A673 (cell line): ENCODE measurements around the gene YARS2. TPM values are rescaled to one million over a fixed set of nuclear protein-coding genes. Genes with fewer than 3 reads are reported as not detected.

ENCODE experiments used
- BruUV-seq: library from RNA; stranded (reverse); fragments of 400-500 nt; replicated peaks from 2 replicates; lab custom pipeline; 2021; lab: Mats Ljungman, UMichigan
- CTCF ChIA-PET: fragments of 300-600 bp; sonication (Branson Sonifier 250); formaldehyde crosslinking; loops from one replicate; lab custom pipeline; 2022; ENCODE audit warnings: antibody characterized with exemption; lab: Charles Lee
- POLR2A ChIA-PET: fragments of 300-600 bp; sonication (Branson Sonifier 250); formaldehyde crosslinking; loops from one replicate; lab custom pipeline; 2022; ENCODE audit warnings: antibody characterized with exemption; ENCODE audit not compliant: low non-redundant PET; lab: Charles Lee
- DNase-seq: peaks from one replicate; pipeline ENCODE4 v3.0.0-alpha.2; 2015; ENCODE audit warnings: low spot score
- H3K27ac ChIP-seq: fragments of 200-600 bp; sonication (generic); 2 replicates; pipeline ENCODE4 v1.5.1; 2016; ENCODE audit warnings: mixed run types, low read depth, mild to moderate bottlenecking, mixed read lengths, antibody characterized with exemption, low read length; ENCODE audit not compliant: poor library complexity, severe bottlenecking
- H3K27me3 ChIP-seq: fragments of 200-600 bp; sonication (generic); replicated peaks from 2 replicates; pipeline ENCODE4 v1.6.1; 2017; ENCODE audit warnings: mixed run types, low read depth, mild to moderate bottlenecking, mixed read lengths, antibody characterized with exemption, low read length; ENCODE audit not compliant: insufficient read depth, poor library complexity
- H3K36me3 ChIP-seq: fragments of 200-600 bp; sonication (generic); 2 replicates; pipeline ENCODE4 v1.6.1; 2016; ENCODE audit warnings: mixed run types, mild to moderate bottlenecking, mixed read lengths, antibody characterized with exemption, low read length; ENCODE audit not compliant: insufficient read depth, poor library complexity, severe bottlenecking
- H3K4me1 ChIP-seq: fragments of 200-600 bp; sonication (generic); 2 replicates; pipeline ENCODE4 v1.6.1; 2017; ENCODE audit warnings: mixed run types, mild to moderate bottlenecking, mixed read lengths, antibody characterized with exemption, low read length; ENCODE audit not compliant: insufficient read depth, poor library complexity, severe bottlenecking
- H3K4me3 ChIP-seq: fragments of 200-600 bp; sonication (generic); 2 replicates; pipeline ENCODE4 v1.5.1; 2016; ENCODE audit warnings: low read depth, mixed run types, mild to moderate bottlenecking, mixed read lengths, low read length; ENCODE audit not compliant: poor library complexity, severe bottlenecking
- H3K9me3 ChIP-seq: fragments of 200-600 bp; sonication (generic); 2 replicates; pipeline ENCODE4 v1.6.1; 2016; ENCODE audit warnings: mixed run types, low read depth, mild to moderate bottlenecking, mixed read lengths, antibody characterized with exemption, low read length; ENCODE audit not compliant: poor library complexity, severe bottlenecking
- EZH2 ChIP-seq: fragments of 200-600 bp; sonication (generic); IDR thresholded peaks from 2 replicates; pipeline ENCODE4 v1.6.1; 2017; ENCODE audit warnings: borderline replicate concordance, low read depth, mild to moderate bottlenecking, mixed read lengths, antibody characterized with exemption, low read length; ENCODE audit not compliant: poor library complexity, severe bottlenecking
- intact Hi-C: fragments of 100-400 bp; cut with micrococcal nuclease; formaldehyde crosslinking; loops from one replicate; pipeline ENCODE4 v1.10.0; 2022; ENCODE audit not compliant: unreplicated experiment
- total RNA-seq: library from RNA; stranded (reverse); gene quantifications from 2 replicates; pipeline ENCODE4 v1.2.3, GENCODE V29; 2021
- TF ChIP-seq, protein P1 (sequence below): fragments of 300-800, 200-600 bp; sonication (generic); conservative IDR thresholded peaks from 2 replicates; pipeline ENCODE4 v1.5.1; 2017; ENCODE audit warnings: low read depth, mild to moderate bottlenecking, antibody characterized with exemption, low read length, moderate library complexity, mixed read lengths

Gene YARS2
- total RNA-seq, 1 experiment from 2014 or later: 29.4 TPM

DNA sequence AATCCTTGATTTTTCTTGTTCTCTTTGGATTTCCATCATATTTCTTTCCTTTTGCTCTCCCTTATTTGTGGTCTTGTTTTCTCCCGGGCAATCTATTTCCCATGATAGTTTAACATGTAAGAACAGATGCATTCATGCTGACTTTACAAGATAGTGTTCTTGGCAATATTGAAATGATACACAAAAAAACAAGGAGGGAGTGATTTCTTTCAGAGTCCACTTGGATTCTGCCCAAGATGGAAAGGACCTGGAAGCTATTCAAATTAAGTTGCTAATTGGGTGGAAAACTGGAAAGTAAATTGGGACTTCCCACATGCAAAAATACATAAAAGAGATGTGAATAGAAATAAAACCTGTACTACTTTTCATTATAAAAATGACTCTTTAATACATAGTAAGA is 14.4 kb upstream of the YARS2 start:
- H3K27me3 ChIP-seq: peaks cover 12% of the 10 kb centered on the region
- CTCF ChIA-PET: no interaction called here
- TF ChIP-seq EZH2: no peak
- TF ChIP-seq, protein P1, sequence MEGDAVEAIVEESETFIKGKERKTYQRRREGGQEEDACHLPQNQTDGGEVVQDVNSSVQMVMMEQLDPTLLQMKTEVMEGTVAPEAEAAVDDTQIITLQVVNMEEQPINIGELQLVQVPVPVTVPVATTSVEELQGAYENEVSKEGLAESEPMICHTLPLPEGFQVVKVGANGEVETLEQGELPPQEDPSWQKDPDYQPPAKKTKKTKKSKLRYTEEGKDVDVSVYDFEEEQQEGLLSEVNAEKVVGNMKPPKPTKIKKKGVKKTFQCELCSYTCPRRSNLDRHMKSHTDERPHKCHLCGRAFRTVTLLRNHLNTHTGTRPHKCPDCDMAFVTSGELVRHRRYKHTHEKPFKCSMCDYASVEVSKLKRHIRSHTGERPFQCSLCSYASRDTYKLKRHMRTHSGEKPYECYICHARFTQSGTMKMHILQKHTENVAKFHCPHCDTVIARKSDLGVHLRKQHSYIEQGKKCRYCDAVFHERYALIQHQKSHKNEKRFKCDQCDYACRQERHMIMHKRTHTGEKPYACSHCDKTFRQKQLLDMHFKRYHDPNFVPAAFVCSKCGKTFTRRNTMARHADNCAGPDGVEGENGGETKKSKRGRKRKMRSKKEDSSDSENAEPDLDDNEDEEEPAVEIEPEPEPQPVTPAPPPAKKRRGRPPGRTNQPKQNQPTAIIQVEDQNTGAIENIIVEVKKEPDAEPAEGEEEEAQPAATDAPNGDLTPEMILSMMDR: no peak
- H3K4me3 ChIP-seq: no peak overlapping the region
- H3K36me3 ChIP-seq: no peaks in the 10 kb centered on the region
- BruUV-seq: no TSS peak
- no peaks in the 10 kb centered on the region for H3K9me3 ChIP-seq
- no peak for DNase-seq
- no peaks in the 10 kb centered on the region for H3K4me1 ChIP-seq
- H3K27ac ChIP-seq: no peak overlapping the region
- intact Hi-C loops: no loop called here
- POLR2A ChIA-PET: no interaction called here

DNA sequence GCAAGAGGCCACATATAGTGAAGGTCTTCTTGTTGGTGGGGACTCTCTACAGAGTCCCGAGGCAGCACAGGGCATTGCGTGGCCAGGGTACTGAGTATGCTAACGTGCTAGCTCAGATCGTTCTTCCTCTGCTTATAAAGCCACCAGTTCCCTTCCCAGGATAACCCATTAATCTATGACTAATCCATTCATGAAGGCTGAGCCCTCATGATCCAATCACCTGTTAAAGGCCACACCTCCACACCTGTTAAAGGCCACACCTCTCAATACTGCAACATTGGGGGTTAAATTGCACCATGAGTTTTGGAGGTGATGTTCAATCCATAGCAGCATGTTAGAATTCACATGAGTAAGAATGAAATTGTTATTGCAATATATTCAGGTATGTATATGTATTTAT is 12.8 kb upstream of the YARS2 start:
- ChIA-PET CTCF (no interaction called here), POLR2A (no interaction called here)
- intact Hi-C loops: no loop called here
- H3K4me3 ChIP-seq: no peak overlapping the region
- no peak overlapping the region for H3K27ac ChIP-seq
- peaks cover 12% of the 10 kb centered on the region for H3K27me3 ChIP-seq
- no peaks in the 10 kb centered on the region for H3K36me3 ChIP-seq
- H3K4me1 ChIP-seq: no peaks in the 10 kb centered on the region
- TF ChIP-seq, protein P1: no peak
- no peak for TF ChIP-seq EZH2
- H3K9me3 ChIP-seq: no peaks in the 10 kb centered on the region
- no peak for DNase-seq
- no TSS peak for BruUV-seq

DNA sequence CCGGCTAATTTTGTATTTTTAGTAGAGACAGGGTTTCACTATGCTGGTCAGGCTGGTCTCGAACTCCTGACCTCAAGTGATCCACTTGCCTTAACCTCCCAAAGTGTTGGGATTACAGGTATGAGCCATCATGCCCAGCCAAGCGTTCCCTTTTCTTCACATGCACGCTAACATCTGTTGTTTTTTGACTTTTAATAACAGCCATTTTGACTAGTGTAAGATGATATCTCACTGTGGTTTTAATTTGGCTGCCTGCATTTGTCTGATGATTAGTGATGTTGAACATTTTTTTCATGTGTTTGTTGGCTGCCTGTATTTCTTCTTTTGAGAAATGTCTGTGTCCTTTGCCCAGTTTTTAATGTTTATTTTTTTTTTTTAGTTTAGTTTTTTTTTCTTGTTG is 10.2 kb upstream of the YARS2 start:
- CTCF ChIA-PET: no interaction called here
- no TSS peak for BruUV-seq
- Histone ChIP-seq H3K27me3 (peaks cover 21% of the 10 kb centered on the region), H3K27ac (no peak overlapping the region), H3K4me1 (no peaks in the 10 kb centered on the region), H3K9me3 (no peaks in the 10 kb centered on the region), H3K4me3 (no peak overlapping the region), H3K36me3 (no peaks in the 10 kb centered on the region)
- POLR2A ChIA-PET: no interaction called here
- TF ChIP-seq EZH2: no peak
- TF ChIP-seq, protein P1: no peak
- DNase-seq: no peak
- intact Hi-C loops: no loop called here
